ENCODE measurements around the gene SAP30L. TPM values are rescaled to one million over a fixed set of nuclear protein-coding genes. Genes with fewer than 3 reads are reported as not detected.

Gene SAP30L
- total and polyA plus RNA-seq, 5 experiments from 2014 or later = 20.1 to 47.3 (median 35.6) TPM

GRCh38 chr5:154406826-154407225 is 39.0 kb upstream of the SAP30L start:
- no peak for ATAC-seq
- POLR2A ChIA-PET = no interaction called here
- Mint-ChIP-seq H3K4me1 (peaks cover 2 to 17% (median 11%) of the 10 kb centered on the region in 4 donors), H3K36me3 (peaks cover 0 to 7% (median 4%) of the 10 kb centered on the region in 3 donors), H3K9me3 (no peaks in the 10 kb centered on the region), H3K27me3 (no peaks in the 10 kb centered on the region), H3K4me3 (no peak overlapping the region), H3K27ac (no peak overlapping the region)
- DNase-seq = no peak

- ATAC-seq (no peak), DNase-seq (no peak)
- Mint-ChIP-seq H3K9me3 (no peaks in the 10 kb centered on the region), H3K4me3 (no peak overlapping the region), H3K36me3 (peaks cover 0 to 18% (median 4%) of the 10 kb centered on the region in 3 donors), H3K27me3 (no peaks in the 10 kb centered on the region), H3K4me1 (peaks cover 2 to 17% (median 11%) of the 10 kb centered on the region in 4 donors), H3K27ac (no peak overlapping the region)
- POLR2A ChIA-PET = no interaction called here
These were observed 37.0 kb upstream of the SAP30L start for GRCh38 chr5:154408811-154409210.

GRCh38 chr5:154409230-154409840 is 36.5 kb upstream of the SAP30L start:
- Mint-ChIP-seq H3K4me1 (peaks cover 2 to 13% (median 10%) of the 10 kb centered on the region in 4 donors), H3K4me3 (no peak overlapping the region), H3K9me3 (no peaks in the 10 kb centered on the region), H3K27ac (no peak overlapping the region), H3K36me3 (peaks cover 0 to 18% (median 4%) of the 10 kb centered on the region in 3 donors), H3K27me3 (no peaks in the 10 kb centered on the region)
- ATAC-seq = no peak
- no peak for DNase-seq
- POLR2A ChIA-PET = no interaction called here

- POLR2A ChIA-PET = no interaction called here
These were observed 35.8 kb upstream of the SAP30L start for GRCh38 chr5:154410008-154410407.

GRCh38 chr5:154410786-154411185 is 35.0 kb upstream of the SAP30L start:
- DNase-seq = no peak
- POLR2A ChIA-PET = no interaction called here
- no peaks in the 10 kb centered on the region for H3K9me3 Mint-ChIP-seq
- H3K27me3 Mint-ChIP-seq = no peaks in the 10 kb centered on the region
- ATAC-seq = no peak
- peaks cover 0 to 2% (median 0%) of the 10 kb centered on the region in 4 donors for H3K4me1 Mint-ChIP-seq
- no peak overlapping the region for H3K4me3 Mint-ChIP-seq
- peaks cover 0 to 22% (median 4%) of the 10 kb centered on the region in 3 donors for H3K36me3 Mint-ChIP-seq
- H3K27ac Mint-ChIP-seq = no peak overlapping the region

More at GRCh38 chr5:154410008-154410407, 35.8 kb upstream of the SAP30L start:
- H3K9me3 Mint-ChIP-seq = no peaks in the 10 kb centered on the region
- H3K27ac Mint-ChIP-seq = peak overlapping the region in 1 of 10 donors; percentile 9
- peaks cover 0 to 19% (median 4%) of the 10 kb centered on the region in 3 donors for H3K36me3 Mint-ChIP-seq
- peaks cover 2 to 9% (median 6%) of the 10 kb centered on the region in 4 donors for H3K4me1 Mint-ChIP-seq
- no peak for ATAC-seq
- no peak for DNase-seq
- H3K4me3 Mint-ChIP-seq = no peak overlapping the region
- H3K27me3 Mint-ChIP-seq = no peaks in the 10 kb centered on the region

GRCh38 chr5:154411338-154411737 is 34.5 kb upstream of the SAP30L start:
- Mint-ChIP-seq H3K27ac (peak overlapping the region in 1 of 10 donors; percentile 44), H3K4me3 (no peak overlapping the region), H3K27me3 (no peaks in the 10 kb centered on the region), H3K36me3 (peaks cover 0 to 22% (median 4%) of the 10 kb centered on the region in 3 donors), H3K4me1 (peaks cover 0 to 2% (median 0%) of the 10 kb centered on the region in 4 donors), H3K9me3 (no peaks in the 10 kb centered on the region)
- no peak for ATAC-seq
- POLR2A ChIA-PET = no interaction called here
- no peak for DNase-seq

GRCh38 chr5:154412316-154412715 is 33.5 kb upstream of the SAP30L start:
- DNase-seq = no peak
- H3K27me3 Mint-ChIP-seq = no peaks in the 10 kb centered on the region
- ATAC-seq = no peak
- H3K4me3 Mint-ChIP-seq = no peak overlapping the region
- H3K4me1 Mint-ChIP-seq = peaks cover 0 to 2% (median 0%) of the 10 kb centered on the region in 4 donors
- H3K9me3 Mint-ChIP-seq = no peaks in the 10 kb centered on the region
- H3K36me3 Mint-ChIP-seq = peaks cover 0 to 25% (median 4%) of the 10 kb centered on the region in 3 donors
- POLR2A ChIA-PET = no interaction called here
- no peak overlapping the region for H3K27ac Mint-ChIP-seq

- peaks cover 0 to 25% (median 4%) of the 10 kb centered on the region in 3 donors for H3K36me3 Mint-ChIP-seq
- H3K27ac Mint-ChIP-seq = peak overlapping the region in 1 of 10 donors; percentile 67
- DNase-seq (no peak), ATAC-seq (no peak)
- H3K9me3 Mint-ChIP-seq = no peaks in the 10 kb centered on the region
- H3K27me3 Mint-ChIP-seq = no peaks in the 10 kb centered on the region
- no peak overlapping the region for H3K4me3 Mint-ChIP-seq
- H3K4me1 Mint-ChIP-seq = peaks cover 0 to 2% (median 0%) of the 10 kb centered on the region in 4 donors
- POLR2A ChIA-PET = no interaction called here
These were observed 32.9 kb upstream of the SAP30L start for GRCh38 chr5:154412925-154413324.

- POLR2A ChIA-PET = no interaction called here
- Mint-ChIP-seq H3K27me3 (no peaks in the 10 kb centered on the region), H3K4me3 (no peak overlapping the region), H3K9me3 (peaks cover 0 to 1% (median 0%) of the 10 kb centered on the region in 9 donors), H3K4me1 (peaks cover 0 to 2% (median 0%) of the 10 kb centered on the region in 4 donors), H3K27ac (no peak overlapping the region), H3K36me3 (peaks cover 0 to 34% (median 5%) of the 10 kb centered on the region in 3 donors)
- ATAC-seq (no peak), DNase-seq (no peak)
These were observed 30.7 kb upstream of the SAP30L start for GRCh38 chr5:154415114-154415513.

GRCh38 chr5:154418344-154418820 is 27.4 kb upstream of the SAP30L start:
- no peaks in the 10 kb centered on the region for H3K27me3 Mint-ChIP-seq
- DNase-seq = no peak
- ATAC-seq = no peak
- peak overlapping the region in 3 of 10 donors; percentile 32 to 66 (median 36) for H3K27ac Mint-ChIP-seq
- POLR2A ChIA-PET = no interaction called here
- H3K4me3 Mint-ChIP-seq = no peak overlapping the region
- peaks cover 0 to 8% (median 4%) of the 10 kb centered on the region in 4 donors for H3K4me1 Mint-ChIP-seq
- peaks cover 0 to 7% (median 0%) of the 10 kb centered on the region in 9 donors for H3K9me3 Mint-ChIP-seq
- peaks cover 6 to 33% (median 18%) of the 10 kb centered on the region in 3 donors for H3K36me3 Mint-ChIP-seq

- Mint-ChIP-seq H3K27me3 (no peaks in the 10 kb centered on the region), H3K27ac (no peak overlapping the region), H3K9me3 (peaks cover 0 to 9% (median 0%) of the 10 kb centered on the region in 9 donors), H3K4me3 (no peak overlapping the region), H3K36me3 (peaks cover 14 to 34% (median 25%) of the 10 kb centered on the region in 3 donors), H3K4me1 (peaks cover 4 to 12% (median 8%) of the 10 kb centered on the region in 4 donors)
- POLR2A ChIA-PET = no interaction called here
- ATAC-seq (no peak), DNase-seq (no peak)
These were observed 26.6 kb upstream of the SAP30L start for GRCh38 chr5:154419236-154419635.

GRCh38 chr5:154421868-154422267 is 23.9 kb upstream of the SAP30L start:
- H3K36me3 Mint-ChIP-seq = peaks cover 14 to 31% (median 31%) of the 10 kb centered on the region in 3 donors
- peak overlapping the region in 1 of 10 donors; percentile 39 for H3K27ac Mint-ChIP-seq
- H3K27me3 Mint-ChIP-seq = no peaks in the 10 kb centered on the region
- peaks cover 6 to 17% (median 9%) of the 10 kb centered on the region in 4 donors for H3K4me1 Mint-ChIP-seq
- no peak overlapping the region for H3K4me3 Mint-ChIP-seq
- ATAC-seq (peak in 1 of 2 donors; percentile 41), DNase-seq (peak in 3 of 10 donors; percentile 6 to 17 (median 16))
- POLR2A ChIA-PET = interaction anchor here (0.6 kb wide), 1 partner anchor 347 kb away, joined by 7 read pairs; no protein-coding TSS in a partner anchor
- peaks cover 0 to 9% (median 0%) of the 10 kb centered on the region in 9 donors for H3K9me3 Mint-ChIP-seq

GRCh38 chr5:154422298-154422697 is 23.5 kb upstream of the SAP30L start:
- POLR2A ChIA-PET = interaction anchor here (0.6 to 1.5 kb wide), 2 partner anchors 232 to 347 kb away, joined by 4 to 7 read pairs; partner anchors contain the start of gene GALNT10
- peaks cover 18 to 34% (median 31%) of the 10 kb centered on the region in 3 donors for H3K36me3 Mint-ChIP-seq
- ATAC-seq (no peak), DNase-seq (no peak)
- no peak overlapping the region for H3K4me3 Mint-ChIP-seq
- H3K9me3 Mint-ChIP-seq = peaks cover 0 to 9% (median 0%) of the 10 kb centered on the region in 9 donors
- H3K27ac Mint-ChIP-seq = no peak overlapping the region
- H3K27me3 Mint-ChIP-seq = no peaks in the 10 kb centered on the region
- peaks cover 6 to 17% (median 9%) of the 10 kb centered on the region in 4 donors for H3K4me1 Mint-ChIP-seq

All from naive thymus-derived CD8-positive, alpha-beta T cell (primary cell).